Mucosa of descending colon (tissue), 3 donors: Measurements from ENCODE around the gene SYT14. TPM values are rescaled to one million over a fixed set of nuclear protein-coding genes. Genes with fewer than 3 reads are reported as not detected.

ENCODE experiments used
- ATAC-seq: fragments of 200-7000 bp; cut with Tn5 transposase; one replicate; pipeline ENCODE4 v1.9.1; 2020; ENCODE audit warnings: mild to moderate bottlenecking, moderate library complexity
- DNase-seq, 3 donors: peaks; one replicate each; pipeline ENCODE4 v3.0.0-alpha.2; 2020
- H3K36me3 ChIP-seq: fragments of 200-600 bp; one replicate; pipeline ENCODE4 v1.8.0; 2021; ENCODE audit warnings: low read depth, mild to moderate bottlenecking
- H3K4me1 ChIP-seq: fragments of 200-600 bp; one replicate; pipeline ENCODE4 v1.8.0; 2021; ENCODE audit warnings: low read depth, mild to moderate bottlenecking
- H3K4me3 ChIP-seq: fragments of 200-600 bp; one replicate; pipeline ENCODE4 v1.8.0; 2021; ENCODE audit warnings: mild to moderate bottlenecking
- H3K9me3 ChIP-seq: fragments of 200-600 bp; one replicate; pipeline ENCODE4 v1.8.0; 2021; ENCODE audit warnings: mild to moderate bottlenecking
- CTCF ChIP-seq: fragments of 200-600 bp; IDR thresholded peaks from one replicate; pipeline ENCODE4 v1.8.0; 2022; ENCODE audit warnings: antibody characterized with exemption, mild to moderate bottlenecking
- intact Hi-C, 2 donors: fragments of 100-400 bp; cut with DNase I in 1 of 2; cut with micrococcal nuclease in 1 of 2; formaldehyde crosslinking; loops; one replicate each; pipeline versions ENCODE4 v1.11.0 to v1.11.1; 2022; cut with DNase I, micrococcal nuclease
- total RNA-seq, 3 donors: library from RNA; stranded (reverse); fragmentation: NEBNext Ultra II Directional in 2 of 3; extraction: Animal tissue kit (Norgen Biotek cat#: 25700) in 2 of 3; gene quantifications; one replicate each; pipeline versions ENCODE4 v1.2.1 to v1.2.4, GENCODE V29; 2021 to 2023
- donor health status: DM: no; HTN: no; CAD: no; lungs with moderate emphysema.
- donor health status: DM: no; HTN: no; CAD: no.
- donor health status: DM: no; HTN: yes; CAD: no.

Gene SYT14
- total RNA-seq, 3 donors from 2014 or later, result 0.41 TPM; not detected in 2

GRCh38 chr1:210076620-210077019 is 138.6 kb downstream of the SYT14 start:
- Histone ChIP-seq H3K36me3 (no peaks in the 10 kb centered on the region), H3K4me3 (no peak overlapping the region), H3K4me1 (no peaks in the 10 kb centered on the region), H3K9me3 (no peaks in the 10 kb centered on the region)
- ATAC-seq (no peak), DNase-seq (no peak)
- no peak for TF ChIP-seq CTCF
- intact Hi-C loops, result no loop called here

DNA sequence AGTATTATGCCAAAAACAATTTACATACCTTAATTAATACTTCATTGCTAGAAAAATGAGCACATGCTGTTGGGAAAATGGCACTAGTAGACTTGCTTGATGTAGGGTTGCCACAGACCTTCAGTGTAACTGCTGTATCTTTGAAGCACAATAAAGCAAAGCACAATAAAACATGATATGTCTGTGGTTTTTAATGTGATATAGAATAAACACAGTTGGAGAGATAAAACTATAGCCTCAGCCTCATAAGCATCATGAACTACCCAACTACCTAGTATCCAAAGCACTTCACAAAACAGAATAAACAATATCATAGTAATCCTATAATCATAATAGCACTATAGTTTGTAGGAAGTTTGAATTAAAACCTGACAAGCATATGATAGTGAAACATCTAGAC is 143.5 kb downstream of the SYT14 start:
- H3K36me3 ChIP-seq, result no peaks in the 10 kb centered on the region
- no peak for TF ChIP-seq CTCF
- no peak for DNase-seq
- intact Hi-C loops, result no loop called here
- ATAC-seq, result no peak
- H3K9me3 ChIP-seq, result no peaks in the 10 kb centered on the region
- H3K4me1 ChIP-seq, result no peaks in the 10 kb centered on the region
- H3K4me3 ChIP-seq, result no peak overlapping the region

- DNase-seq, result no peak
- H3K9me3 ChIP-seq, result no peaks in the 10 kb centered on the region
- TF ChIP-seq CTCF, result no peak
- ATAC-seq, result no peak
- H3K36me3 ChIP-seq, result no peaks in the 10 kb centered on the region
- H3K4me3 ChIP-seq, result no peak overlapping the region
- intact Hi-C loops, result no loop called here
- no peaks in the 10 kb centered on the region for H3K4me1 ChIP-seq
Observed at GRCh38 chr1:210085359-210085758, 147.3 kb downstream of the SYT14 start.

DNA sequence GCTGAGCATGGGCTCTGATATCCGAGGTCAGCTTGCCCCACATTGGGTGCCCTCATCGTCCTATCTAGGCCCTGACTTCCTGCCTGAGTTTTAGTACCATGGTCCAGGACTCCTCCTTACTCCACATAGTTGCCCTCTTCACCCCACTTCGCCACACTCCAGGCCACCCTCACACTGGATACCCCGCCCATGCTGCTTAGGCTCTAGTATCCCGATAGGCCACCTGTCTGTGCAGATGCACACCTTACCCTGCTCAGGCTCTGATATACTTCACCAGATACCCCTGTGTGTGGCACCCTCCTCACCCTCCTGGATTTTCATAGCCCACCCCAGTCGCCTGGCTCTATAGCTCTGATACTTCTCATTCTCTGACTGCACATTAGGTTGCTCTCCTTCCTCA is 149.0 kb downstream of the SYT14 start:
- no peak for TF ChIP-seq CTCF
- no peak for ATAC-seq
- Histone ChIP-seq H3K4me3 (no peak overlapping the region), H3K4me1 (no peaks in the 10 kb centered on the region), H3K9me3 (no peaks in the 10 kb centered on the region), H3K36me3 (no peaks in the 10 kb centered on the region)
- no peak for DNase-seq
- intact Hi-C loops, result no loop called here

DNA sequence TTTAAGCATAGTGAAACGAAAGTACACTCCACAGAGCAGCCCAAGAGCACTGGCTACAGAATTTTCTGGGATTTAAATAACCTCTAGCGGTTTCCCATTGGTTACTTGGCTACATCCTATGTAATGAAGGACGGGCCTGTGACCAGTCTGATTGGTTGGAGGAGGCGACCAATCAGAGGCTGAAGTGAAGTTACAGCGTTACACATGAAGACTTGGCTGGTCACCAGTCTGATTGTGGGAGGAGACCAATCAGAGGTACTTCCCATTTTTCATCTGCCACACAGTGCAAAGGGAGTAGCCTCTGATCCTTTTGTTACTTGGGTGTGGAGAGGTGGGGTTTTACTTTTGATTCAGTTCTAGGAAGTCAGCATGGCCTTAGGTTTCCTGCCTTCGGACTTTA is 151.8 kb downstream of the SYT14 start:
- H3K4me3 ChIP-seq, result no peak overlapping the region
- intact Hi-C loops, result no loop called here
- no peak for DNase-seq

More for the DNA sequence above, 151.8 kb downstream of the SYT14 start:
- no peaks in the 10 kb centered on the region for H3K4me1 ChIP-seq
- H3K9me3 ChIP-seq, result no peaks in the 10 kb centered on the region
- ATAC-seq, result no peak
- no peak for TF ChIP-seq CTCF
- H3K36me3 ChIP-seq, result no peaks in the 10 kb centered on the region
